GM12872 (cell line): ENCODE data around the gene COQ3.

Experiments
- CTCF ChIP-seq: IDR thresholded peaks from 3 replicates; pipeline ENCODE4 v1.5.1; 2011; ENCODE audit warnings: low read depth, mild to moderate bottlenecking, low read length, moderate library complexity; ENCODE audit not compliant: insufficient read depth

Gene COQ3

GRCh38 chr6:99353126-99353525 is 40.9 kb downstream of the COQ3 start:
- TF ChIP-seq CTCF = no peak

- no peak for TF ChIP-seq CTCF
These were observed 43.4 kb downstream of the COQ3 start for GRCh38 chr6:99350573-99350972.

GRCh38 chr6:99349171-99350141 is 44.5 kb downstream of the COQ3 start, which contains the start of gene FAXC:
TSS of gene FAXC (minus strand) at chr6:99349674. CDS start at chr6:99349372, 302 bp downstream.
- no peak for TF ChIP-seq CTCF

GRCh38 chr6:99348288-99349170 is 45.5 kb downstream of the COQ3 start:
- TF ChIP-seq CTCF = no peak

GRCh38 chr6:99347804-99348203 is 46.2 kb downstream of the COQ3 start:
- no peak for TF ChIP-seq CTCF

- no peak for TF ChIP-seq CTCF
These were observed 47.4 kb downstream of the COQ3 start for GRCh38 chr6:99346595-99346994.

- no peak for TF ChIP-seq CTCF
These were observed 48.8 kb downstream of the COQ3 start for GRCh38 chr6:99345164-99345563.
